Nephron progenitor cell (in vitro differentiated cells): ENCODE data around the gene RNASE8.

Experiments
- DNase-seq: peaks from one replicate; pipeline ENCODE4 v3.0.0; 2021
- H3K27ac Mint-ChIP-seq: 2 replicates; pipeline ENCODE4 v1.8.0; 2021; ENCODE audit warnings: mild to moderate bottlenecking, moderate library complexity, mixed read lengths
- H3K27me3 Mint-ChIP-seq: 2 replicates; pipeline ENCODE4 v1.8.0; 2021; ENCODE audit warnings: mild to moderate bottlenecking, low read depth, mixed read lengths; ENCODE audit not compliant: poor library complexity
- H3K36me3 Mint-ChIP-seq: 2 replicates; pipeline ENCODE4 v1.8.0; 2021; ENCODE audit warnings: low read depth, mixed read lengths
- H3K4me1 Mint-ChIP-seq: 2 replicates; pipeline ENCODE4 v1.8.0; 2021; ENCODE audit warnings: mixed read lengths
- H3K4me3 Mint-ChIP-seq: 2 replicates; pipeline ENCODE4 v1.8.0; 2021; ENCODE audit warnings: mild to moderate bottlenecking, moderate library complexity, mixed read lengths
- H3K9me3 Mint-ChIP-seq: 2 replicates; pipeline ENCODE4 v1.8.0; 2021; ENCODE audit warnings: mild to moderate bottlenecking, moderate library complexity, mixed read lengths
- TF ChIP-seq, protein P1 (sequence below): fragments of 200-600 bp; sonication (generic); IDR thresholded peaks from 2 replicates; pipeline ENCODE4 v1.5.0; 2021; ENCODE audit warnings: antibody characterized with exemption

RNASE8 gene

DNA sequence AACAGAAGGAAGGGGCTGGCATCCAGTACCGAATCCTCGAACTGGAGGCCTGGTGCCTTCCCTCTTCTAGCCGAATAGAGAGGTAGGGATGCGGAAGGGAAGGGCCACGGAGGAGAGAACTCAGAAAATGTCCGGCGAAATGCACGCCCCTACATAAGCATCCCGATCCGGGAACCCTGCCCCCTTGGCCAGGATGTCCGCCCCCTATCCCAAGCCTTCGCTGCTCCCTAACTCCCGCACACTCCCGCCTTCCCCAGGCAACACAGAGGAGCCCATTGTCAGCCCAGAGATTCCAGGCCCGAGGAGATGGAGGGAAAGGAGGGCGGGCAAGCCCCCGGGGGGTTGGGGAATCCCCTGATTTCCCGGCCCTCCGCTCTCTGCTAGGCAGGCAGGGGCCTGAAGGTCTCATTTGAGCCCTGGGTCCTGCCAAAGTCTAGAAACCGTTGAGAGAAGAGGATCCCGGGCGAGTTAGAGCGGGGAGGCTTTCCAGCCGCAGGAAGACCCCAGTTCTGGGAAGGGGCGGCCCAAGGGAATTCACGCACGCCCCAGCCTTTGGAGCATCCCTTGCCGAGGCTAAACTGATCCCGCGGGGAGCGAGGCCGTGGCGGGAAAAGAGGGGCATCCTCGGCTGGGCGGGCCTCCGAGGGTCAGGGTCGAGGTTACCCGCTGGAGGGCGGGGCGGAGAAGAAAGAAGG is 11.9 kb downstream of the RNASE8 start:
- Mint-ChIP-seq H3K36me3 (peaks cover 9% of the 10 kb centered on the region), H3K9me3 (no peaks in the 10 kb centered on the region), H3K27ac (peak overlapping the region; percentile 94), H3K4me1 (peaks cover 62% of the 10 kb centered on the region), H3K27me3 (peaks cover 3% of the 10 kb centered on the region), H3K4me3 (peak overlapping the region; percentile 88)
- peak; percentile 52 for DNase-seq
- TF ChIP-seq, protein P1, sequence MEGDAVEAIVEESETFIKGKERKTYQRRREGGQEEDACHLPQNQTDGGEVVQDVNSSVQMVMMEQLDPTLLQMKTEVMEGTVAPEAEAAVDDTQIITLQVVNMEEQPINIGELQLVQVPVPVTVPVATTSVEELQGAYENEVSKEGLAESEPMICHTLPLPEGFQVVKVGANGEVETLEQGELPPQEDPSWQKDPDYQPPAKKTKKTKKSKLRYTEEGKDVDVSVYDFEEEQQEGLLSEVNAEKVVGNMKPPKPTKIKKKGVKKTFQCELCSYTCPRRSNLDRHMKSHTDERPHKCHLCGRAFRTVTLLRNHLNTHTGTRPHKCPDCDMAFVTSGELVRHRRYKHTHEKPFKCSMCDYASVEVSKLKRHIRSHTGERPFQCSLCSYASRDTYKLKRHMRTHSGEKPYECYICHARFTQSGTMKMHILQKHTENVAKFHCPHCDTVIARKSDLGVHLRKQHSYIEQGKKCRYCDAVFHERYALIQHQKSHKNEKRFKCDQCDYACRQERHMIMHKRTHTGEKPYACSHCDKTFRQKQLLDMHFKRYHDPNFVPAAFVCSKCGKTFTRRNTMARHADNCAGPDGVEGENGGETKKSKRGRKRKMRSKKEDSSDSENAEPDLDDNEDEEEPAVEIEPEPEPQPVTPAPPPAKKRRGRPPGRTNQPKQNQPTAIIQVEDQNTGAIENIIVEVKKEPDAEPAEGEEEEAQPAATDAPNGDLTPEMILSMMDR: no peak

GRCh38 chr14:21070083-21070609 is 12.5 kb downstream of the RNASE8 start, which contains the start of gene ARHGEF40:
TSS of gene ARHGEF40 (plus strand) at chr14:21070304. CDS start at chr14:21070397, 93 bp downstream.
- Mint-ChIP-seq H3K4me3 (peak within 1 kb of the TSS; percentile 94), H3K4me1 (peaks cover 60% of the 10 kb centered on the region), H3K27ac (peak within 1 kb of the TSS; percentile 99), H3K9me3 (no peaks in the 10 kb centered on the region), H3K36me3 (peaks cover 15% of the 10 kb centered on the region), H3K27me3 (peaks cover 2% of the 10 kb centered on the region)
- TF ChIP-seq, protein P1: no peak
- peak; percentile 73 for DNase-seq

GRCh38 chr14:21070610-21071224 is 13.1 kb downstream of the RNASE8 start:
- Mint-ChIP-seq H3K4me1 (peaks cover 58% of the 10 kb centered on the region), H3K36me3 (peaks cover 20% of the 10 kb centered on the region), H3K27ac (peak overlapping the region; percentile 99), H3K9me3 (no peaks in the 10 kb centered on the region), H3K27me3 (no peaks in the 10 kb centered on the region), H3K4me3 (peak overlapping the region; percentile 94)
- TF ChIP-seq, protein P1: no peak
- peak; percentile 82 for DNase-seq

DNA sequence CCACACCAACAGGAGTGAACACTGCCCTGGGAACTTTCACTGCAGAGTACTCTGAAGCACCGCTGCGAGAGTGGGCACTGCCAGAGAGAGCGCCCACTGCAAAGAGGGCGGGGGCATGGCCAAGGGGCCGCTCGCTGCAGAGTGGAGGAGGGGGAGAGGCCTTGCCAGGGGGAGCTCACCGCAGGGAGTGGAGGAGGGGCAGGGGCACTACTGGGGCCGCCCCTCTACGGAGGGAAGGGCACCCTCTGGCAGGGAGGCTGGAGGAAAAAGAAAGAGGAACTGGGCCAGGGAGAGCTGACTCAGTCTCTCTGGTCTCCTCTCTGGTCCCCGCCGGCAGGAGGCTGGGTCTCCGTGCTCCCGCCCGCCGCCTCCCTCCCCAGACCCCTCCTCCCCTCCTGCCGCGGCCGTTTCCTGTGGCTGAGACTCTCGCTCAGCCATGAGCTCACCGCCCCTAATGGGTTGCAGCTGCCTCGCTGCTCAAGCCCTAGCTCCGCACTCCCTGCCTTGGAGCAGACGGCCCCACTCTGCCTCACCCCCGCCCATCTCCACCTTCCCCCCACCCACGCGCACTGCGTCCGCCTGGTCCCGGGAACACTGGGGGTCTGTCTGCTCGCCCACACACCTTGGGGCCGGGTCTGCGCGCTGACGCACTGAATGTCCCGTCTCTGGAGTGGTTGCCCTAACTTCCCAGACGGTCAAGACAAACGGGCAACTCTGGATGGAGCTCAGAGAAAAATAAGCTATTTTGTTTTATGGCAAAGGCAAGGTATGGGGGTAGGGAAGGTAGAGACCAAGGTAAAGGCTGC is 13.8 kb downstream of the RNASE8 start:
- Mint-ChIP-seq H3K4me1 (peaks cover 61% of the 10 kb centered on the region), H3K27me3 (no peaks in the 10 kb centered on the region), H3K4me3 (peak overlapping the region; percentile 94), H3K27ac (peak overlapping the region; percentile 99), H3K9me3 (no peaks in the 10 kb centered on the region), H3K36me3 (peaks cover 28% of the 10 kb centered on the region)
- TF ChIP-seq, protein P1: no peak
- peak; percentile 76 for DNase-seq

DNA sequence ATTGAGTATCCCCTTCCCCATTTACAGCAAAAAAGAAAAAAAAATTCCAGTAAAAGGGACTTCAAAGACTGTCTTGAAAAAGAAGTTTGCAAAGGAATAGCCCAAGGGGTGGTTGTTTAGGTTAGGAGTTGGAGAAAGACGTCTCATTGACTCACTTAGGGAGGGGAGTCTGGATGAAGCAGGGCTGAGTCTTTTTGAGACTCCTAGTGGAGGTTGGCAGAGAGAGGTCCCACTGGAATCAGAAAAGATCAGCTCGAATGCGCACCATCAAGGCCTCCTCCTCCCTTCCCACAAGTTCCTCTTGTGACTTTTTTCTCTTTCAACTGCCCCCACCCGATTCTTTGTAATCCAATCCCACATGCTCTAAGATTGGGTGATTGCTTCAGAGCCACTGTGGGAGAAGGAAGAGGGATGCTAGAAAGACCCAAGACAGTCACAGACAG is 14.4 kb downstream of the RNASE8 start:
- H3K27ac Mint-ChIP-seq: peak overlapping the region; percentile 99
- H3K4me3 Mint-ChIP-seq: peak overlapping the region; percentile 94
- H3K9me3 Mint-ChIP-seq: no peaks in the 10 kb centered on the region
- no peak for DNase-seq
- peaks cover 34% of the 10 kb centered on the region for H3K36me3 Mint-ChIP-seq
- H3K27me3 Mint-ChIP-seq: no peaks in the 10 kb centered on the region
- TF ChIP-seq, protein P1: no peak
- peaks cover 56% of the 10 kb centered on the region for H3K4me1 Mint-ChIP-seq
